Transverse colon (tissue), 4 donors: ENCODE data around the gene RHOF.

Experiments
- CTCF ChIP-seq, 5 experiments: fragments of 200-600 bp in 3 of 5; fragments of 450-650 bp in 2 of 5; sonication (generic) in 3 of 5; IDR thresholded peaks; 1 replicate in 2 of 5; 2 replicates in 3 of 5; pipeline ENCODE4 v1.5.1; 2016 to 2017; ENCODE audit warnings: antibody characterized with exemption in 5 of 5, inconsistent platforms in 3 of 5, mild to moderate bottlenecking in 2 of 5, moderate library complexity in 1 of 5
- EP300 ChIP-seq: sonication (generic); formaldehyde crosslinking; IDR thresholded peaks from one replicate; pipeline ENCODE4 v1.6.1; 2017; ENCODE audit warnings: antibody characterized with exemption, low read depth
- POLR2A ChIP-seq: fragments of 450-650 bp; IDR thresholded peaks from one replicate; pipeline ENCODE4 v1.6.1; 2016; ENCODE audit warnings: antibody characterized with exemption, mild to moderate bottlenecking, moderate library complexity
- POLR2AphosphoS5 ChIP-seq, 3 donors: sonication (generic); formaldehyde crosslinking; IDR thresholded peaks; one replicate each; pipeline ENCODE4 v1.6.1; 2016; ENCODE audit warnings: antibody characterized with exemption in 3 of 3

GRCh38 chr12:121815263-121815662 is 21.8 kb upstream of the RHOF start:
- TF ChIP-seq CTCF (IDR thresholded peaks at IDR 0.05) (no peak), POLR2A (no peak), POLR2AphosphoS5 (IDR thresholded peaks at IDR 0.05) (no peak), EP300 (no peak)
